Upper lobe of left lung (tissue), 4 donors: Measurements from ENCODE around the gene VPS13C.

ENCODE experiments used
- CTCF ChIP-seq, 6 experiments: fragments of 450-650 bp in 4 of 6; fragments of 200-600 bp in 2 of 6; sonication (generic) in 2 of 6; IDR thresholded peaks; one replicate each; pipeline ENCODE4 v1.5.1; 2016 to 2019; ENCODE audit warnings: antibody characterized with exemption in 6 of 6
- EP300 ChIP-seq, 4 donors: sonication (generic); formaldehyde crosslinking; IDR thresholded peaks; one replicate each; pipeline ENCODE4 v1.5.1; 2017; ENCODE audit warnings: antibody characterized with exemption in 4 of 4, control low read depth in 2 of 4
- POLR2A ChIP-seq, 4 donors: fragments of 450-650 bp; IDR thresholded peaks; one replicate each; pipeline ENCODE4 v1.5.1; 2016 to 2017; ENCODE audit warnings: antibody characterized with exemption in 4 of 4, mild to moderate bottlenecking in 2 of 4
- POLR2AphosphoS5 ChIP-seq, 2 donors: sonication (generic); formaldehyde crosslinking; IDR thresholded peaks; one replicate each; pipeline ENCODE4 v1.5.1; 2017; ENCODE audit warnings: antibody characterized with exemption in 2 of 2

- TF ChIP-seq POLR2AphosphoS5 (IDR thresholded peaks at IDR 0.05) (no peak), POLR2A (IDR thresholded peaks at IDR 0.05) (no peak), CTCF (IDR thresholded peaks at IDR 0.05) (no peak), EP300 (IDR thresholded peaks at IDR 0.05) (no peak)
These were observed 236.0 kb downstream of the VPS13C start for GRCh38 chr15:61824291-61824690.
